Stomach (tissue), 4 donors: ENCODE measurements around the gene MED13L.

ENCODE experiments used
- EP300 ChIP-seq: sonication (generic); formaldehyde crosslinking; IDR thresholded peaks from one replicate; pipeline ENCODE4 v1.6.1; 2017; ENCODE audit warnings: antibody characterized with exemption
- POLR2A ChIP-seq, 4 donors: fragments of 450-650 bp; IDR thresholded peaks; one replicate each; pipeline ENCODE4 v1.6.1; 2016; ENCODE audit warnings: antibody characterized with exemption in 4 of 4, control low read depth in 2 of 4, mild to moderate bottlenecking in 1 of 4, moderate library complexity in 1 of 4
- TF ChIP-seq, protein P1 (sequence below), 7 experiments: fragments of 450-650 bp in 4 of 7; fragments of 200-600 bp in 3 of 7; sonication (generic) in 3 of 7; IDR thresholded peaks; one replicate each; pipeline ENCODE4 v1.5.1; 2016 to 2019; ENCODE audit warnings: antibody characterized with exemption in 7 of 7, control low read depth in 2 of 7, mild to moderate bottlenecking in 1 of 7

DNA sequence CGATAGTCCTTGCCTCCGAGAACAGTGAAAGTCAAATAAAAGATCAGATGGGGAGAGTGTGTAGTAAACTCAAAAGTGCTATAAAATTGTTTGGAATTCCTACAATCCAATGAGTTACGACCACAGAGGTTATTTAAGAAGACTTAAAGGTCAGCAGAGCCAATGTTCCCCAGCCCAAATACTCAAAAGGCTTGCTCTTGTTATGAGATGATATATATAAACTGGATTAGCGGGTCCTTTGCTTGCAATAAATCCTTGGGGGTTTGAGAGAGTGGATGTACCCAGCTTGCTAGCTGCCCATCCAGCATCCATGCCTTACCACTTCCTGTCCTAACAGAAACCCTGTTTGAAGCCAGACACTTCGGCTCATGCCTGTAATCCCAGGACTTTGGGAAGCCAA lies 29.0 kb upstream of the MED13L start:
- TF ChIP-seq POLR2A (IDR thresholded peaks at IDR 0.05) (no peak), EP300 (no peak)
- TF ChIP-seq, protein P1, sequence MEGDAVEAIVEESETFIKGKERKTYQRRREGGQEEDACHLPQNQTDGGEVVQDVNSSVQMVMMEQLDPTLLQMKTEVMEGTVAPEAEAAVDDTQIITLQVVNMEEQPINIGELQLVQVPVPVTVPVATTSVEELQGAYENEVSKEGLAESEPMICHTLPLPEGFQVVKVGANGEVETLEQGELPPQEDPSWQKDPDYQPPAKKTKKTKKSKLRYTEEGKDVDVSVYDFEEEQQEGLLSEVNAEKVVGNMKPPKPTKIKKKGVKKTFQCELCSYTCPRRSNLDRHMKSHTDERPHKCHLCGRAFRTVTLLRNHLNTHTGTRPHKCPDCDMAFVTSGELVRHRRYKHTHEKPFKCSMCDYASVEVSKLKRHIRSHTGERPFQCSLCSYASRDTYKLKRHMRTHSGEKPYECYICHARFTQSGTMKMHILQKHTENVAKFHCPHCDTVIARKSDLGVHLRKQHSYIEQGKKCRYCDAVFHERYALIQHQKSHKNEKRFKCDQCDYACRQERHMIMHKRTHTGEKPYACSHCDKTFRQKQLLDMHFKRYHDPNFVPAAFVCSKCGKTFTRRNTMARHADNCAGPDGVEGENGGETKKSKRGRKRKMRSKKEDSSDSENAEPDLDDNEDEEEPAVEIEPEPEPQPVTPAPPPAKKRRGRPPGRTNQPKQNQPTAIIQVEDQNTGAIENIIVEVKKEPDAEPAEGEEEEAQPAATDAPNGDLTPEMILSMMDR (IDR thresholded peaks at IDR 0.05) = no peak
